ENCODE measurements around the gene KLHDC4. TPM values are rescaled to one million over a fixed set of nuclear protein-coding genes. Genes with fewer than 3 reads are reported as not detected.
A peak's percentile ranks its signal among the peaks of the same experiment; 100 is the strongest.

KLHDC4 gene
- total and polyA plus RNA-seq, 9 of the 15 experiments (the other 6 are each of a cell fraction or from before 2014, with no cell fraction given), result 1.3 to 68.1 (median 32.8) TPM

GRCh38 chr16:87806641-87807546 lies 41.1 kb upstream of the KLHDC4 start (continued):
- TF ChIP-seq, protein P1, sequence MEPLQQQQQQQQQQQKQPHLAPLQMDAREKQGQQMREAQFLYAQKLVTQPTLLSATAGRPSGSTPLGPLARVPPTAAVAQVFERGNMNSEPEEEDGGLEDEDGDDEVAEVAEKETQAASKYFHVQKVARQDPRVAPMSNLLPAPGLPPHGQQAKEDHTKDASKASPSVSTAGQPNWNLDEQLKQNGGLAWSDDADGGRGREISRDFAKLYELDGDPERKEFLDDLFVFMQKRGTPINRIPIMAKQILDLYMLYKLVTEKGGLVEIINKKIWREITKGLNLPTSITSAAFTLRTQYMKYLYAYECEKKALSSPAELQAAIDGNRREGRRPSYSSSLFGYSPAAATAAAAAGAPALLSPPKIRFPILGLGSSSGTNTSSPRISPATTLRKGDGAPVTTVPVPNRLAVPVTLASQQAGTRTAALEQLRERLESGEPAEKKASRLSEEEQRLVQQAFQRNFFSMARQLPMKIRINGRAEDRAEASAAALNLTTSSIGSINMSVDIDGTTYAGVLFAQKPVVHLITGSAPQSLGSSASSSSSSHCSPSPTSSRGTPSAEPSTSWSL (CRISPR knock-in tag; IDR thresholded peaks at IDR 0.05; ENCODE audit: borderline replicate concordance), result no peak
- TF ChIP-seq ZNF75A (CRISPR knock-in tag; IDR thresholded peaks at IDR 0.05), result no peak
- TF ChIP-seq ZNF232 (CRISPR knock-in tag; IDR thresholded peaks at IDR 0.05), result no peak
- TF ChIP-seq, protein P2, sequence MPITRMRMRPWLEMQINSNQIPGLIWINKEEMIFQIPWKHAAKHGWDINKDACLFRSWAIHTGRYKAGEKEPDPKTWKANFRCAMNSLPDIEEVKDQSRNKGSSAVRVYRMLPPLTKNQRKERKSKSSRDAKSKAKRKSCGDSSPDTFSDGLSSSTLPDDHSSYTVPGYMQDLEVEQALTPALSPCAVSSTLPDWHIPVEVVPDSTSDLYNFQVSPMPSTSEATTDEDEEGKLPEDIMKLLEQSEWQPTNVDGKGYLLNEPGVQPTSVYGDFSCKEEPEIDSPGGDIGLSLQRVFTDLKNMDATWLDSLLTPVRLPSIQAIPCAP (CRISPR knock-in tag; IDR thresholded peaks at IDR 0.05; ENCODE audit: borderline replicate concordance), result no peak
- TF ChIP-seq, protein P3, sequence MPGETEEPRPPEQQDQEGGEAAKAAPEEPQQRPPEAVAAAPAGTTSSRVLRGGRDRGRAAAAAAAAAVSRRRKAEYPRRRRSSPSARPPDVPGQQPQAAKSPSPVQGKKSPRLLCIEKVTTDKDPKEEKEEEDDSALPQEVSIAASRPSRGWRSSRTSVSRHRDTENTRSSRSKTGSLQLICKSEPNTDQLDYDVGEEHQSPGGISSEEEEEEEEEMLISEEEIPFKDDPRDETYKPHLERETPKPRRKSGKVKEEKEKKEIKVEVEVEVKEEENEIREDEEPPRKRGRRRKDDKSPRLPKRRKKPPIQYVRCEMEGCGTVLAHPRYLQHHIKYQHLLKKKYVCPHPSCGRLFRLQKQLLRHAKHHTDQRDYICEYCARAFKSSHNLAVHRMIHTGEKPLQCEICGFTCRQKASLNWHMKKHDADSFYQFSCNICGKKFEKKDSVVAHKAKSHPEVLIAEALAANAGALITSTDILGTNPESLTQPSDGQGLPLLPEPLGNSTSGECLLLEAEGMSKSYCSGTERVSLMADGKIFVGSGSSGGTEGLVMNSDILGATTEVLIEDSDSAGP (CRISPR knock-in tag; IDR thresholded peaks at IDR 0.05), result peak; percentile 84; the same call in 1 of the 2 replicates
- TF ChIP-seq, protein P4, sequence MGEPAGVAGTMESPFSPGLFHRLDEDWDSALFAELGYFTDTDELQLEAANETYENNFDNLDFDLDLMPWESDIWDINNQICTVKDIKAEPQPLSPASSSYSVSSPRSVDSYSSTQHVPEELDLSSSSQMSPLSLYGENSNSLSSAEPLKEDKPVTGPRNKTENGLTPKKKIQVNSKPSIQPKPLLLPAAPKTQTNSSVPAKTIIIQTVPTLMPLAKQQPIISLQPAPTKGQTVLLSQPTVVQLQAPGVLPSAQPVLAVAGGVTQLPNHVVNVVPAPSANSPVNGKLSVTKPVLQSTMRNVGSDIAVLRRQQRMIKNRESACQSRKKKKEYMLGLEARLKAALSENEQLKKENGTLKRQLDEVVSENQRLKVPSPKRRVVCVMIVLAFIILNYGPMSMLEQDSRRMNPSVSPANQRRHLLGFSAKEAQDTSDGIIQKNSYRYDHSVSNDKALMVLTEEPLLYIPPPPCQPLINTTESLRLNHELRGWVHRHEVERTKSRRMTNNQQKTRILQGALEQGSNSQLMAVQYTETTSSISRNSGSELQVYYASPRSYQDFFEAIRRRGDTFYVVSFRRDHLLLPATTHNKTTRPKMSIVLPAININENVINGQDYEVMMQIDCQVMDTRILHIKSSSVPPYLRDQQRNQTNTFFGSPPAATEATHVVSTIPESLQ (CRISPR knock-in tag; IDR thresholded peaks at IDR 0.05), result 0 out of 2 replicates have a peak, but pooled peaks have one; percentile 32
- no peak for TF ChIP-seq CBX3 (IDR thresholded peaks at IDR 0.05; ENCODE audit: borderline replicate concordance in 1 of 2, low read length in 2 of 2)
- TF ChIP-seq, protein P5, sequence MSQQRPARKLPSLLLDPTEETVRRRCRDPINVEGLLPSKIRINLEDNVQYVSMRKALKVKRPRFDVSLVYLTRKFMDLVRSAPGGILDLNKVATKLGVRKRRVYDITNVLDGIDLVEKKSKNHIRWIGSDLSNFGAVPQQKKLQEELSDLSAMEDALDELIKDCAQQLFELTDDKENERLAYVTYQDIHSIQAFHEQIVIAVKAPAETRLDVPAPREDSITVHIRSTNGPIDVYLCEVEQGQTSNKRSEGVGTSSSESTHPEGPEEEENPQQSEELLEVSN (IDR thresholded peaks at IDR 0.05; ENCODE audit: borderline replicate concordance in 1 of 2, extremely low read depth in 1 of 2, insufficient read depth in 1 of 2, insufficient read length in 1 of 2, low read depth in 1 of 2, low read length in 1 of 2, poor library complexity in 1 of 2, severe bottlenecking in 1 of 2), result no peak
- no peak for TF ChIP-seq ERF (CRISPR knock-in tag; IDR thresholded peaks at IDR 0.05)
- TF ChIP-seq TAF9B (IDR thresholded peaks at IDR 0.05; ENCODE audit: partially characterized antibody), result no peak
- TF ChIP-seq SNRNP70 (optimal IDR thresholded peaks at IDR 0.05; ENCODE audit: low read depth, low read length), result no peak
- no peak for TF ChIP-seq HDAC1 (IDR thresholded peaks at IDR 0.05)
- no peak for TF ChIP-seq TBP (optimal IDR thresholded peaks at IDR 0.05; ENCODE audit: low read depth, low read length)
- TF ChIP-seq SNAPC5 (CRISPR knock-in tag; IDR thresholded peaks at IDR 0.05), result no peak
- peak; percentile 44; the same call in 1 of the 2 replicates for TF ChIP-seq ZNF384 (IDR thresholded peaks at IDR 0.05; ENCODE audit: low read depth, low read length)
- peak in 1 of 2 experiments; percentile 23; a peak in 2 of 4 replicates for TF ChIP-seq NRF1 (conservative IDR thresholded peaks at IDR 0.05 in 1 of 2, IDR thresholded peaks at IDR 0.05 in 1 of 2)
- TF ChIP-seq ZNF124 (CRISPR knock-in tag; IDR thresholded peaks at IDR 0.05), result no peak
- TF ChIP-seq ZNF589 (CRISPR knock-in tag; IDR thresholded peaks at IDR 0.05; ENCODE audit: low read depth), result peak; percentile 83
- TF ChIP-seq ZNF224 (CRISPR knock-in tag; IDR thresholded peaks at IDR 0.05), result no peak
